H9 (cell line): Measurements from ENCODE around the gene UGT1A3. TPM values are rescaled to one million over a fixed set of nuclear protein-coding genes. Genes with fewer than 3 reads are reported as not detected.
"Not testable (repeated sequence)": the region's sequence is repeated elsewhere in the genome, so short reads cannot be mapped to it uniquely, and the experiment has no call there.

ENCODE experiments used
- DNase-seq: peaks from one replicate; pipeline ENCODE4 v3.0.0-alpha.2; 2017
- H2AFZ ChIP-seq: one replicate; pipeline ENCODE4 v1.6.1; 2013; ENCODE audit warnings: mild to moderate bottlenecking, low read length, control low read depth, moderate library complexity
- H2AK5ac ChIP-seq: 2 replicates; pipeline ENCODE4 v1.6.1; 2013; ENCODE audit warnings: low read length, control low read depth, mixed read lengths; ENCODE audit not compliant: insufficient read length
- H2BK120ac ChIP-seq: one replicate; pipeline ENCODE4 v1.6.1; 2013; ENCODE audit warnings: low read depth, mild to moderate bottlenecking, low read length, control low read depth, inconsistent platforms; ENCODE audit not compliant: poor library complexity, severe bottlenecking
- H2BK12ac ChIP-seq: 2 replicates; pipeline ENCODE4 v1.6.1; 2013; ENCODE audit warnings: low read length, control low read depth, mixed read lengths, low read depth; ENCODE audit not compliant: insufficient read length
- H2BK15ac ChIP-seq: 2 replicates; pipeline ENCODE4 v1.6.1; 2013; ENCODE audit warnings: low read depth, low read length, control low read depth
- H2BK20ac ChIP-seq: one replicate; pipeline ENCODE4 v1.6.1; 2013; ENCODE audit warnings: low read depth, mild to moderate bottlenecking, low read length, control low read depth, inconsistent platforms; ENCODE audit not compliant: poor library complexity, severe bottlenecking
- H2BK5ac ChIP-seq: 2 replicates; pipeline ENCODE4 v1.6.1; 2013; ENCODE audit warnings: low read length, control low read depth, mixed read lengths; ENCODE audit not compliant: insufficient read length
- H3K14ac ChIP-seq: 2 replicates; pipeline ENCODE4 v1.6.1; 2013; ENCODE audit warnings: low read length, control low read depth; ENCODE audit not compliant: insufficient read depth
- H3K18ac ChIP-seq: 2 replicates; pipeline ENCODE4 v1.6.1; 2013; ENCODE audit warnings: low read depth, mild to moderate bottlenecking, mixed read lengths, low read length, control low read depth; ENCODE audit not compliant: insufficient read length
- H3K23ac ChIP-seq: 2 replicates; pipeline ENCODE4 v1.6.1; 2013; ENCODE audit warnings: low read length, control low read depth, mixed read lengths, low read depth; ENCODE audit not compliant: insufficient read length
- H3K23me2 ChIP-seq: 2 replicates; pipeline ENCODE4 v1.6.1; 2013; ENCODE audit warnings: low read depth, mild to moderate bottlenecking, mixed read lengths, low read length, control low read depth; ENCODE audit not compliant: insufficient read length, poor library complexity, severe bottlenecking
- H3K27ac ChIP-seq: 2 replicates; pipeline ENCODE4 v1.5.1; 2013; ENCODE audit warnings: low read length, control low read depth, mixed read lengths, low read depth; ENCODE audit not compliant: insufficient read length
- H3K27me3 ChIP-seq: 2 replicates; pipeline ENCODE4 v1.6.1; 2013; ENCODE audit warnings: low read length, control low read depth, inconsistent platforms; ENCODE audit not compliant: insufficient read depth
- H3K4ac ChIP-seq: 2 replicates; pipeline ENCODE4 v1.6.1; 2013; ENCODE audit warnings: low read depth, mild to moderate bottlenecking, control low read depth, inconsistent platforms, low read length, moderate library complexity
- H3K4me1 ChIP-seq: 2 replicates; pipeline ENCODE4 v1.6.1; 2013; ENCODE audit warnings: low read length, control low read depth, inconsistent platforms; ENCODE audit not compliant: insufficient read depth
- H3K4me2 ChIP-seq: 2 replicates; pipeline ENCODE4 v1.6.1; 2013; ENCODE audit warnings: low read length, control low read depth, mixed read lengths; ENCODE audit not compliant: insufficient read length, insufficient read depth
- H3K56ac ChIP-seq: 2 replicates; pipeline ENCODE4 v1.6.1; 2013; ENCODE audit warnings: low read depth, mild to moderate bottlenecking, mixed read lengths, low read length, control low read depth; ENCODE audit not compliant: insufficient read length
- H3K79me1 ChIP-seq: 2 replicates; pipeline ENCODE4 v1.6.1; 2013; ENCODE audit warnings: low read depth, mild to moderate bottlenecking, moderate library complexity, low read length, control low read depth, inconsistent platforms; ENCODE audit not compliant: insufficient read depth, poor library complexity, severe bottlenecking
- H3K79me2 ChIP-seq: 2 replicates; pipeline ENCODE4 v1.6.1; 2013; ENCODE audit warnings: low read length, control low read depth, inconsistent platforms; ENCODE audit not compliant: insufficient read depth
- H3K9ac ChIP-seq: 2 replicates; pipeline ENCODE4 v1.6.1; 2013; ENCODE audit warnings: low read length, control low read depth, mixed read lengths; ENCODE audit not compliant: insufficient read length; ENCODE audit errors: extremely low read depth
- H3K9me3 ChIP-seq: one replicate; pipeline ENCODE4 v1.6.1; 2013; ENCODE audit warnings: low read depth, low read length, inconsistent platforms; ENCODE audit not compliant: control insufficient read depth
- H3T11ph ChIP-seq: one replicate; pipeline ENCODE4 v1.6.1; 2013; ENCODE audit warnings: mild to moderate bottlenecking, low read length, control low read depth, inconsistent platforms
- H4K20me1 ChIP-seq: one replicate; pipeline ENCODE4 v1.6.1; 2013; ENCODE audit not compliant: control insufficient read depth, insufficient read length, insufficient read depth
- H4K5ac ChIP-seq: 2 replicates; pipeline ENCODE4 v1.6.1; 2013; ENCODE audit warnings: low read depth, mild to moderate bottlenecking, mixed read lengths, low read length, control low read depth; ENCODE audit not compliant: insufficient read length
- H4K8ac ChIP-seq: replicated peaks from 2 replicates; pipeline ENCODE4 v1.6.1; 2013; ENCODE audit warnings: low read length, control low read depth, mixed read lengths, low read depth; ENCODE audit not compliant: insufficient read length
- H4K91ac ChIP-seq: 2 replicates; pipeline ENCODE4 v1.6.1; 2013; ENCODE audit warnings: low read depth, mild to moderate bottlenecking, moderate library complexity, mixed read lengths, low read length, control low read depth; ENCODE audit not compliant: insufficient read length
- H3K27ac Mint-ChIP-seq, 3 experiments: 2 replicates in 2 of 3; 3 replicates in 1 of 3; pipeline ENCODE4 v1.8.0; 2020 to 2021; ENCODE audit warnings: mixed read lengths in 3 of 3, mild to moderate bottlenecking in 1 of 3, moderate library complexity in 1 of 3
- H3K27me3 Mint-ChIP-seq: 2 replicates; pipeline ENCODE4 v1.8.0; 2021; ENCODE audit warnings: low read depth, mild to moderate bottlenecking, moderate library complexity, mixed read lengths
- H3K36me3 Mint-ChIP-seq, 3 experiments: 2 replicates in 2 of 3; 3 replicates in 1 of 3; pipeline ENCODE4 v1.8.0; 2020 to 2021; ENCODE audit warnings: low read depth in 3 of 3, mixed read lengths in 3 of 3; ENCODE audit not compliant: insufficient read depth in 1 of 3
- H3K4me1 Mint-ChIP-seq, 2 experiments: 2 replicates each; pipeline ENCODE4 v1.8.0; 2020; ENCODE audit warnings: mixed read lengths in 2 of 2
- H3K4me3 Mint-ChIP-seq, 2 experiments: 2 replicates in 1 of 2; 3 replicates in 1 of 2; pipeline ENCODE4 v1.8.0; 2020 to 2021; ENCODE audit warnings: mild to moderate bottlenecking in 2 of 2, mixed read lengths in 2 of 2, moderate library complexity in 1 of 2
- H3K9me3 Mint-ChIP-seq, 2 experiments: 2 replicates in 1 of 2; 3 replicates in 1 of 2; pipeline ENCODE4 v1.8.0; 2020; ENCODE audit warnings: mild to moderate bottlenecking in 2 of 2, mixed read lengths in 2 of 2, moderate library complexity in 1 of 2
- WGBS: extraction: QIAGEN DNeasy Blood & Tissue Kit; methylation state at CpG from one replicate; pipeline ENCODE4 v1.1.7; 2013; ENCODE audit warnings: missing lambda C conversion rate, low lambda C conversion rate, mixed read lengths; ENCODE audit not compliant: insufficient read length; ENCODE audit errors: extremely low coverage; 5-methylcytosine and 5-hydroxymethylcytosine counted together
- total RNA-seq: library from RNA; stranded (reverse); gene quantifications from 2 replicates; pipeline ENCODE4 v1.2.1, GENCODE V29; 2021

The UGT1A3 gene
- total RNA-seq, 1 experiment from 2014 or later, result not detected

- not testable (repeated sequence) for H2BK5ac ChIP-seq, H3K27ac Mint-ChIP-seq, H3K4me3 Mint-ChIP-seq, H3K4ac ChIP-seq, H4K91ac ChIP-seq, H3K18ac ChIP-seq, H3K4me1 Mint-ChIP-seq, H4K5ac ChIP-seq, H3K79me1 ChIP-seq, DNase-seq, H2AFZ ChIP-seq, H3K27me3 ChIP-seq, H2BK120ac ChIP-seq, H3T11ph ChIP-seq, H3K27ac ChIP-seq, H2BK20ac ChIP-seq, H2AK5ac ChIP-seq, H2BK12ac ChIP-seq, H3K23me2 ChIP-seq, H3K4me2 ChIP-seq, H4K20me1 ChIP-seq, H3K23ac ChIP-seq, H3K79me2 ChIP-seq, H3K14ac ChIP-seq, H3K9ac ChIP-seq, H3K56ac ChIP-seq, H2BK15ac ChIP-seq, H3K9me3 ChIP-seq, H4K8ac ChIP-seq, H3K4me1 ChIP-seq
- H3K36me3 Mint-ChIP-seq, result peaks cover 8 to 19% (median 9%) of the 10 kb centered on the region in 3 experiments; a peak in 6 of 7 replicates
- peaks cover 44 to 49% of the 10 kb centered on the region in 2 experiments for H3K9me3 Mint-ChIP-seq
- peaks cover 22% of the 10 kb centered on the region for H3K27me3 Mint-ChIP-seq
- no CpG with 5 or more reads among the region's 2 CpGs for WGBS
Observed at GRCh38 chr2:233751212-233752009, 22.6 kb downstream of the UGT1A3 start.
